GM04503 (cell line): ENCODE measurements around the gene OSTC.

Experiments
- DNase-seq: peaks from one replicate; pipeline ENCODE4 v3.0.0-alpha.2; 2012; ENCODE audit warnings: low read depth

The OSTC gene

DNA sequence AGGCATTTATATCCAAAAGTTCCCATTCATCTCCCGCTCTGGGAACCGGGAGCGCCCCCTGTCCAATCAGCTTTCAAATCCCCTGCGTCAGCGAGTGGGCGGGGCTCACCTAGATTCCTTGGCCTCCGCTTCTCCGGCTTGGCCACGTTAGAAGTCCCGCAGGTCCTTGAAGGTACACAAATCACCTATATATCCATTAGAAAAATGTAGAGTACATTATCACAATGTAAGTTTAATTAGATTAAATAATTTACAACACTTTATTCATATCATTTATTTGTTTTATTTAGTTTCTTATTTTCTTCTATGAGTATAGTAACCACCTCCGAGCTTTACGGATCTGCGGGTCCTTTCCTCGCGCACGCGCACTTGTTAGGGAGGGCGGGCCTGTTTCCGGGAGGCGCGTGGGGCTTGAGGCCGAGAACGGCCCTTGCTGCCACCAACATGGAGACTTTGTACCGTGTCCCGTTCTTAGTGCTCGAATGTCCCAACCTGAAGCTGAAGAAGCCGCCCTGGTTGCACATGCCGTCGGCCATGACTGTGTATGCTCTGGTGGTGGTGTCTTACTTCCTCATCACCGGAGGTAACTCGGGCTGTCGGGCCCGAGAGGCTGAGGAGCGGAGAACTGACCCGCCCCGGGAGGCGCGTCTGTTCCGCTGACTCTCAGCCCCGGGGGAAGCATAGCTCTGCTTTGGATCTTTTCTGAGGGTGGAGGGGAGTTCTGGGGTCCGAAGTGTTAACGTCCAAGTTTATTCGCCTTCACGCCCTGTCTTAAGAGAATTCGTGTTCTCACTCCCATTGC, at the start of gene OSTC:
TSS of gene OSTC (plus strand) at position 388 of the 802 bp plus-strand sequence. CDS start at position 445, 57 bp downstream.
- DNase-seq, result peak; percentile 79

DNA sequence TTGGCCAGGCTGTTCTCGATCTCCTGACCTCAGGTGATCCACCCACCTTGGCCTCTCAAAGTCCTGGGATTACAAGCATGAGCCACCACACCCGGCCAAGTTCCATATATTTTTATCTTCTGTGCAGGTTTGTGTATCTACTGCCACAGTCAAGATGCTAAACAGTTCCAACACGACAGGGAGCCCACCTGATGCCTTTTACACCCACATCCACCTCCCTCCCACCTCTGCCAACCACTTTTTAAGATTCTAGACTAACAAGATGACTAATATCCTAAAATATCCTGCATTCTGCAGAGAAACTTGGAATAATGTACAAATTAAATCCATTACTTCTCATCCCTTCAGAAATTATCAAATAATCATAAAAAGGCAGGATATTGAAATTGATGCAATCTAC, 49.3 kb upstream of the OSTC start:
- no peak for DNase-seq

GRCh38 chr4:108601532-108601931, 48.9 kb upstream of the OSTC start:
- no peak for DNase-seq

- DNase-seq, result no peak
Measured at GRCh38 chr4:108602163-108602562, 48.2 kb upstream of the OSTC start.

DNA sequence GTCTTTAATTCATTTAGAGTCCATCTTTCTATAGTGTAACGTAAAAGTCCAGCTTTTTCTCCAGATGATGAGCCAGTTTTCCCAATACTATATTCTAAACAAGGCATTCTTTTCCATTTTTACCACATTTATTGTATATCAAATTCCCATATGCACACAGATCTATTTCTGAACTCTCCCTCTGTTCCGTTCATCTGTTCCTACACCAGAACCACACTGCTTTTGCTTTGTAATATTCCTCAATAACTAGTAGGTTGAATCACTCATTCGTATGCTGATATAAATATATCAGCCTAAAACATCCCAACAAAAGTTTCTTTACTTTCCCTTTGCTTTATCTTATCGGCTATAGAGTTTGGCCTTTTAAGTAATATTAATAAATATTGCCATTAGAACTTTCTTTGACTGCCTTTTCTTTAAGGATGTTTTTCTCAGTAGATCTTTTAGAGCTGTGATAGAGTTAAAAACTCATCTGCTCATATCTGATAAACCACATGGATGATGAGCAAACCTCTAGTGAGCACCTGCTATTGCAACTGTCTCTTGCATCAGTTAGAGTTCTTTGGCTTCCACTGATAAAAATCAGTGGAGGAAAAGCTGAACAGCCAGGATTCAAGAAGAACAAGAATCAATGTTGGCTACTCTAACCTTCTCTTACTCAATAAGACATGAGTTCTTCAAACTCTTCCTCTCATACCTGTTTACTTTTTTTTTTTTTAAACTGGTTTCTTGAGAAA, 43.2 kb upstream of the OSTC start:
- no peak for DNase-seq

GRCh38 chr4:108611365-108611764, 39.0 kb upstream of the OSTC start:
- no peak for DNase-seq

- no peak for DNase-seq
Measured at GRCh38 chr4:108612365-108612764, 38.0 kb upstream of the OSTC start.

GRCh38 chr4:108619372-108620100, 30.9 kb upstream of the OSTC start:
- DNase-seq, result no peak

- peak; percentile 93 for DNase-seq
Measured at GRCh38 chr4:108620101-108620932, 30.1 kb upstream of the OSTC start, which contains the start of gene RPL34. TSS of gene RPL34 (plus strand) at chr4:108620576. CDS start at chr4:108621960, 1,384 bp downstream.

DNA sequence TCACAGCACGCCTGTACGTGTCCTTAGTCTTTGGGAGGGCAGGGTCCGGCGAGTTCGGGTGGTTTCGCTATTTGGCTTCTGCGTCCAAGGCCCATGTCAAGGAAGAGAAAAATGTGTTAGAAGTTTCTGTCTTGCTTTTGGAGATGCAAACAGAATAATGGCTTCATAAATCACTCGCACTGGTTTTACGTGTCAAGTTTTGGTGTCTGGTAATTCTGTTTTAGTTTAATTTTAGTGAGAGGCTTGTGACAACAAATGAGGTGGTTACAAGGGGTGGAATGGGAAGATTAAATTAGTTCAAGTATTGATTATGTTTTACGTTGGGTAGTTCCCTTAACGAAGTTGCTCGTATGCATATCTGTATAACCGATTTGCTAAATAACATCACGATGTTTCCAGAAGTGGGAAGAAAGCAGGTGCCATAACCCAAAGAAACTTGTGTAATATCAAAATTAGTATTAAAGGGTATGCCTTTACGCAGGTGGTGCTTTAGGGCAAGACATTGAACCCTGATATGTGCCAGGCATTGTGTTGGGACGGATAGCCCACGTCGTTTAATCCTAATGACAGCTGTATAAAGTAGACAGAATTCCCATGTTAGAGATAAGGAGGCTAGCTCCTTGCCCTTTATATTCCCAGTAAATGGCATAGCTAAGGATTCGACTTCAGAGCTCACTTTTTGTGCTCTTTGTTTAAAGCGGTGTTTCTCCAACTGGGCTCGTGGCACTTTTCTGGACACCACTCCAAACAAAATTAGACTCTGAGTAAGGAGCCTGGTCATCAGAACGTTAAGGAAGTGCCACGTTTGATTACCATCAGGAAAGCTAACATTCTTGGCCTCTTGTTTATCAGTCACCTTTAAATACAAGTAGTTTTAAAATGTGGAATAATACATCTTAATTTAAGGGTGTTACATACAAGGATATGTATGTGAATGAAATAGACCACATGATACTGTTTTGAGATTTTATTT, 29.2 kb upstream of the OSTC start:
- no peak for DNase-seq

DNA sequence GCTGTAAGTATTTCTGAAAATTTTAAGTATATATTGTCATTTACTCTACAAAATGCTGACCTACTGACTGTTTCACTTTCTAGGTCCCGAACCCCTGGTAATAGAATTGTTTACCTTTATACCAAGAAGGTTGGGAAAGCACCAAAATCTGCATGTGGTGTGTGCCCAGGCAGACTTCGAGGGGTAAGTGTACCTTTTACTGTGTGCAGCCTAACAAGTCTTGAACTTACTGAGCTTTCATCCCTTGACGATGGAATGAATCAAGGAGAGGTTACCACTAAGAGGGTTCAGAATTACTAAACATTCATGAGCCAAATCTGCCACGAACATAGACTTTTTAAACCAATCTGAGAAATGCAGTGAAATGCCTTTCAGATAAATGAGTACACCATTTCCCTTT, 28.4 kb upstream of the OSTC start:
- DNase-seq, result no peak

- DNase-seq, result no peak
Measured at GRCh38 chr4:108622828-108623227, 27.6 kb upstream of the OSTC start.

GRCh38 chr4:108624263-108625056, 25.9 kb upstream of the OSTC start:
- no peak for DNase-seq

DNA sequence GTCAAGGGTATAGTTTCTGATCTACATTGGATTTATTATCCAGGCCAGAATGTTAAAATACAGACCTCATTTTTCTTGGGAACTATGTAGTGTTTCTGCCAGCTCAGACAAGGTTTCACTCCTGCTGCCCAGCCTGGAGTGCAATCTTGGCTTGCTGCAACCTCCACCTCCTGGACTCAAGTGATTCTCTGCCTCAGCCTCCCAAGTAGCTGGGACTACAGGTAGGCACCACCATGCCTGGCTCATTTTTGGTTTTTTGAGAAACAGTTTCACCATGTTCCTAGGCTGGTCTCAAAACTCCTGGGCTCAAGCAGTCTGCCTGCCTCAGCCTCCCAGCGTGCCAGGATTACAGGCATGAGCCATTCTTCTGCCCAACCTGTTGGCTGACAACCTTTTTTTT, 24.3 kb upstream of the OSTC start:
- no peak for DNase-seq

GRCh38 chr4:108628411-108628810, 22.0 kb upstream of the OSTC start:
- DNase-seq, result no peak

GRCh38 chr4:108635070-108635655, 15.2 kb upstream of the OSTC start:
- no peak for DNase-seq

- DNase-seq, result no peak
Measured at GRCh38 chr4:108636246-108636645, 14.2 kb upstream of the OSTC start.

GRCh38 chr4:108637856-108638255, 12.5 kb upstream of the OSTC start:
- DNase-seq, result no peak

DNA sequence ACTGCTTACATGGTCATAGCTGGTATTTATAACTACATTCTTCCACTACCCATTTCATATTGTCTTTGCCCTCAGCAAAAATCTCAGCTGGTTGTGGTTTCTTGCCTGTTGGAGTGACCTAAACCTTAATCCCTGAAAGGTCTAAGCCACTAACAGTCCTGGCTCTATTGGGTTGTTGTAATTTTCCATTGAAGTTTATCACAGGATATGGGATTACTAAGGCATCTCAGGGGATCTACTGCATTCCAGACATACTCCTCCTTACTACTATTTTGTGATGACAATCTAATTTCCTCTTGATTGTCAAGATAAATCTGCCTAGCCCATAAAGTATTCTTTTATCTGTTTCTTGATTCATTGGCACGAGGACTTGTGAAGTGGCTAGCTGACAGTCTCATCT, 6.2 kb upstream of the OSTC start:
- peak; percentile 84 for DNase-seq
